Measurements from ENCODE around the gene PSORS1C2.

PSORS1C2 gene

GRCh38 chr6:31129130-31129529 lies 9.7 kb downstream of the PSORS1C2 start:
- Histone ChIP-seq H3K4me3 (ENCODE audit: low read depth in 1 of 2, low read length in 1 of 2) (no peak overlapping the region), H3K9me3 (no peaks in the 10 kb centered on the region), H3K27ac (no peak overlapping the region), H3K4me1 (ENCODE audit: control insufficient read depth in 1 of 2, insufficient read depth in 1 of 2, low read depth in 1 of 2, low read length in 1 of 2) (no peaks in the 10 kb centered on the region), H3K27me3 (peaks cover 18% of the 10 kb centered on the region), H3K36me3 (no peaks in the 10 kb centered on the region)
- no peak for TF ChIP-seq CTCF (IDR thresholded peaks at IDR 0.05)

DNA sequence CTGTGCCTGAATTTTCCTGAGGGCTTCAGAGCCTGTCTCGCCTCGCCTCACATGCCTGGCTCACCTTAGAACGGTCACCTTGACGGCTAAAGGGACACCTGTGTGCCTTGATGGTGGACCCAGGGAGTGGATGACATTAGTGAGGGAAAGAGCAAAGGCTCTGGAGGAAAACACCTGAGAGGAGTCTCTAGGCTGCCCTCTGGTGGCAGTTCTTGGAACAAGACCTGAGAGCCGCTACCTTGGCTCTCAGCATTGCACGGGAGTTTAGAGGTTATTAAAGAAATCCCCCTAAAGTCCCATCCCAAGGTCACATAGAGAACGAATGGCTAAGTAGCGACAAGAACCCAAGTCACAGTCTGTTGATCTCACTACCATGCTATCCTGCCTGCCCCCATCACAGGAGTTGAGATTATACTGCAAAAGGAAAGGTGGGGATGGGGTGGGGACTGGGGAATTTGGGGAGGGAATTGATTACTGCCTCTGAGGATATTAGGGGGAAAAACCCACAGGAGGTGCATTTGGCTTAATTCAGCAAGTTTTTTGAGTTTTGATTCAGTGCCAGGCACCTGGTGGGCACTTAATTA lies 10.7 kb downstream of the PSORS1C2 start:
- no peak overlapping the region for H3K27ac ChIP-seq
- peak; percentile 75 for TF ChIP-seq CTCF (IDR thresholded peaks at IDR 0.05)

DNA sequence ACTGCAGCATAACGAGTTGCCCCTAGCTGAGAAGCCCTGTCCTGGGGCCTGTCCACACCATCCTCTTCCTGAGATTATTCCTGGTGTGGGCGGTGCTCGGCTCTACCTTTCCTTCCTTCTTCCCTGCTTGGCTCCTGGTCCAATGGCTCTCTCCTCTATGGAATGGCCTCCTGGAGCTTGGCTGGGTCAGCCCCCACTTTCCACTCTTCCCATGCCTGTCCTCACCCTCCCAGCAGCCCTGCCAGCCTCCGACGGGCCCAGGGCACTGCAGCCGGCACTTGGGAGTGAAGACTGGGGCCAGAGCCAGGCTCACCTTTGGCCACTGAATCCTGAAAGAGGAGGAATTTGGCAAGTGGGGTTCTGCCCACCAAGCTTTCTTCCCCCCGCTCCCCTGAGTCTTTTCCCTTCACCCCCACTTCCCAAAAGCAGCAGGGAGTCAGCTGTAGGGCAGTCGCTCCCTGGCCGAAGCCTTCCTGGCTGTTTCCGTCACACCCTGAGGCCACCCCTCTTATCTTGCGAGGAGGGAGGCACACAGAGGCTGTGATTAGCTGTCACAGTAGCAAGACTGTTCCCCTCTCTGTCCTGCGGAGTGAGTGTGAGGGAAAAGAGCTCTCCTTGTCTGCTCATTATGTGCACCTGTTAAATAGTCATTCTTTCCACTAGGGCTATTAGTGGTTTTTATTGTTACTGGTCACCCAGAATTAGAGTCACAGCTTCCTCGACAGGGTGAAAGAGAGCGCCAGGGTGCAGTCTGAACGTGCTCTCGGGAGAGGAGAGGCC lies 12.3 kb downstream of the PSORS1C2 start:
- no peak for TF ChIP-seq CTCF (IDR thresholded peaks at IDR 0.05)
- H3K4me1 ChIP-seq (ENCODE audit: control insufficient read depth in 1 of 2, insufficient read depth in 1 of 2, low read depth in 1 of 2, low read length in 1 of 2), result no peaks in the 10 kb centered on the region
- no peak overlapping the region for H3K27ac ChIP-seq
- no peaks in the 10 kb centered on the region for H3K36me3 ChIP-seq
- no peaks in the 10 kb centered on the region for H3K9me3 ChIP-seq
- no peak overlapping the region for H3K4me3 ChIP-seq (ENCODE audit: low read depth in 1 of 2, low read length in 1 of 2)
- H3K27me3 ChIP-seq, result peaks cover 18% of the 10 kb centered on the region

More for the DNA sequence above, 10.7 kb downstream of the PSORS1C2 start:
- no peaks in the 10 kb centered on the region for H3K36me3 ChIP-seq
- no peaks in the 10 kb centered on the region for H3K9me3 ChIP-seq
- no peaks in the 10 kb centered on the region for H3K4me1 ChIP-seq (ENCODE audit: control insufficient read depth in 1 of 2, insufficient read depth in 1 of 2, low read depth in 1 of 2, low read length in 1 of 2)
- H3K4me3 ChIP-seq (ENCODE audit: low read depth in 1 of 2, low read length in 1 of 2), result no peak overlapping the region
- H3K27me3 ChIP-seq, result peaks cover 18% of the 10 kb centered on the region

- H3K36me3 ChIP-seq, result no peaks in the 10 kb centered on the region
- no peaks in the 10 kb centered on the region for H3K9me3 ChIP-seq
- H3K27me3 ChIP-seq, result peaks cover 18% of the 10 kb centered on the region
- H3K4me3 ChIP-seq (ENCODE audit: low read depth in 1 of 2, low read length in 1 of 2), result no peak overlapping the region
- TF ChIP-seq CTCF (IDR thresholded peaks at IDR 0.05), result no peak
- no peaks in the 10 kb centered on the region for H3K4me1 ChIP-seq (ENCODE audit: control insufficient read depth in 1 of 2, insufficient read depth in 1 of 2, low read depth in 1 of 2, low read length in 1 of 2)
- H3K27ac ChIP-seq, result no peak overlapping the region
Observed at GRCh38 chr6:31125586-31126363, 13.1 kb downstream of the PSORS1C2 start.

DNA sequence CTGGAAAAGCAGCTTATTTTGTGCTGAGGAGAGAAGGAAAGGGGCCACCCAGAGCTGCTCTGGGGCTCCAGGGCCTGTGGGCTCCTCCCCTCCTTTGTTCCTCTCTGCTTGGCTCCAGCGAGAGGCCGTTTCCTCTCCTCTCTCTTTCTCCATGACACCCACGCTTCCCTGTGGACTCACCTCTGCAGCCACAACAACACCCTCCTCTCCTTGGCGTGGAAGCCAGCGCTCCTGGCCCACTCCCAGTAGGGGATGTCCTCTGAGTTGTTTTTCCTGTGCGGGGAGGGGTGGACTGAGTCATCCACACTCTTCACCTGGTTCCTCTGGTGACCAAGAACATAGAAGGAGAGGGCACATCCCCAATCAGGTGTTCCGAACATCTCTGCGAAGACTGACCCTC lies 13.7 kb downstream of the PSORS1C2 start:
- Histone ChIP-seq H3K27me3 (peaks cover 25% of the 10 kb centered on the region), H3K4me1 (ENCODE audit: control insufficient read depth in 1 of 2, insufficient read depth in 1 of 2, low read depth in 1 of 2, low read length in 1 of 2) (no peaks in the 10 kb centered on the region), H3K36me3 (no peaks in the 10 kb centered on the region), H3K9me3 (no peaks in the 10 kb centered on the region), H3K27ac (no peak overlapping the region), H3K4me3 (ENCODE audit: low read depth in 1 of 2, low read length in 1 of 2) (no peak overlapping the region)
- no peak for TF ChIP-seq CTCF (IDR thresholded peaks at IDR 0.05)

All from neutrophil (primary cell).